HepG2 (cell line): ENCODE results near the gene PSD4. TPM values are rescaled to one million over a fixed set of nuclear protein-coding genes. Genes with fewer than 3 reads are reported as not detected.

Source experiments
- ATF7-NPFF ChIP-seq: sonication (generic); formaldehyde crosslinking; IDR thresholded peaks from 2 replicates; pipeline ENCODE4 v1.8.1; 2023; ENCODE audit warnings: mild to moderate bottlenecking, low read depth, missing genetic modification reagents, moderate library complexity
- CBFB ChIP-seq: sonication (generic); formaldehyde crosslinking; IDR thresholded peaks from 2 replicates; pipeline ENCODE4 v1.4.0; 2020; ENCODE audit warnings: missing genetic modification reagents
- CHCHD3 ChIP-seq: sonication (generic); formaldehyde crosslinking; IDR thresholded peaks from 2 replicates; pipeline ENCODE4 v1.8.0; 2022; ENCODE audit warnings: mild to moderate bottlenecking, missing genetic modification reagents, moderate library complexity
- CREM ChIP-seq, 2 experiments: sonication (generic) in 1 of 2; formaldehyde crosslinking in 1 of 2; IDR thresholded peaks; 2 replicates each; pipeline versions ENCODE4 v1.4.0 to v1.6.1; 2016 to 2020; ENCODE audit warnings: antibody characterized with exemption in 1 of 2, mild to moderate bottlenecking in 1 of 2, missing genetic modification reagents in 1 of 2
- FOXK2 ChIP-seq: fragments of 450-650 bp; IDR thresholded peaks from 2 replicates; pipeline ENCODE4 v1.6.1; 2016
- HNRNPH1 ChIP-seq: fragments of 200-400 bp; formaldehyde crosslinking; optimal IDR thresholded peaks from 2 replicates; pipeline ENCODE3; 2017; ENCODE audit warnings: mild to moderate bottlenecking, low read depth, low read length
- HNRNPK ChIP-seq: fragments of 200-400 bp; formaldehyde crosslinking; IDR thresholded peaks from 2 replicates; pipeline ENCODE4 v1.6.1; 2018; ENCODE audit warnings: low read length, low read depth, moderate library complexity, mild to moderate bottlenecking; ENCODE audit not compliant: poor library complexity, severe bottlenecking
- IKZF5 ChIP-seq: IDR thresholded peaks from 2 replicates; pipeline ENCODE4 v1.6.1; 2018; ENCODE audit warnings: missing genetic modification reagents, mild to moderate bottlenecking, missing compliant biosample characterization
- KMT2A ChIP-seq: sonication (generic); formaldehyde crosslinking; IDR thresholded peaks from 2 replicates; pipeline ENCODE4 v1.4.0; 2020; ENCODE audit warnings: missing genetic modification reagents
- MNT ChIP-seq: fragments of 450-650 bp; IDR thresholded peaks from 2 replicates; pipeline ENCODE4 v1.6.1; 2016
- MTA1 ChIP-seq: sonication (generic); formaldehyde crosslinking; IDR thresholded peaks from 2 replicates; pipeline ENCODE4 v1.4.0; 2020; ENCODE audit warnings: missing genetic modification reagents, mild to moderate bottlenecking, borderline replicate concordance
- PBX3 ChIP-seq: sonication (generic); formaldehyde crosslinking; IDR thresholded peaks from 2 replicates; pipeline ENCODE4 v1.8.1; 2023; ENCODE audit warnings: missing genetic modification reagents, inconsistent platforms, borderline replicate concordance
- REST ChIP-seq, 2 experiments: IDR thresholded peaks; 2 replicates each; pipeline ENCODE4 v1.6.1; 2011 to 2012; ENCODE audit warnings: low read length in 2 of 2, borderline replicate concordance in 1 of 2, low read depth in 1 of 2, mild to moderate bottlenecking in 1 of 2, moderate library complexity in 1 of 2
- TAF1 ChIP-seq: sonication (generic); formaldehyde crosslinking; IDR thresholded peaks from 2 replicates; pipeline ENCODE4 v1.4.0; 2020; ENCODE audit warnings: missing genetic modification reagents
- ZFY ChIP-seq: sonication (generic); formaldehyde crosslinking; IDR thresholded peaks from 2 replicates; pipeline ENCODE4 v1.4.0; 2020; ENCODE audit warnings: missing genetic modification reagents
- ZNF350 ChIP-seq: sonication (generic); formaldehyde crosslinking; IDR thresholded peaks from 2 replicates; pipeline ENCODE4 v1.4.0; 2020; ENCODE audit warnings: mild to moderate bottlenecking, low read depth, missing genetic modification reagents, borderline replicate concordance
- ZNF530 ChIP-seq: sonication (generic); formaldehyde crosslinking; IDR thresholded peaks from 2 replicates; pipeline ENCODE4 v1.5.0; 2020; ENCODE audit warnings: low read depth, mild to moderate bottlenecking, missing genetic modification reagents
- ZNF546 ChIP-seq: sonication (generic); formaldehyde crosslinking; conservative IDR thresholded peaks from 2 replicates; pipeline ENCODE4 v1.8.1; 2023; ENCODE audit warnings: mild to moderate bottlenecking, missing genetic modification reagents
- ZNF605 ChIP-seq: sonication (generic); formaldehyde crosslinking; IDR thresholded peaks from 2 replicates; pipeline ENCODE4 v1.8.0; 2022; ENCODE audit warnings: mild to moderate bottlenecking, missing genetic modification reagents
- ZNF772 ChIP-seq: sonication (generic); formaldehyde crosslinking; IDR thresholded peaks from 2 replicates; pipeline ENCODE4 v1.5.0; 2020; ENCODE audit warnings: mild to moderate bottlenecking, missing genetic modification reagents
- ZNF784 ChIP-seq: sonication (generic); formaldehyde crosslinking; IDR thresholded peaks from 2 replicates; pipeline ENCODE4 v1.5.1; 2020; ENCODE audit warnings: missing genetic modification reagents, mild to moderate bottlenecking, borderline replicate concordance
- polyA plus RNA-seq, 8 experiments: library from polyadenylated mRNA; depleted of rRNA in 3 of 8; stranded (reverse) in 7 of 8; unstranded in 1 of 8; fragments of >200 nt; fragmentation: Illumina TruSeq in 4 of 8; extraction: Trizol in 4 of 8; gene quantifications; 2 replicates each; pipeline versions ENCODE4 v1.2.1 to v1.2.3, GENCODE V29; 2011 to 2016; ENCODE audit warnings: low read depth in 4 of 8, missing spikeins in 1 of 8, mixed read lengths in 1 of 8; ENCODE audit not compliant: insufficient read depth in 1 of 8
- total RNA-seq, 5 experiments: library from RNA; depleted of rRNA; stranded (reverse); fragments of >200 nt; fragmentation: Illumina TruSeq; extraction: Trizol; gene quantifications; 2 replicates each; pipeline ENCODE4 v1.2.3, GENCODE V29; 2016; ENCODE audit warnings: low read depth in 1 of 5

Gene PSD4
- total and polyA plus RNA-seq, 2 of the 13 experiments (the other 11 are each of a cell fraction or from before 2014, with no cell fraction given) = 5.8 to 9.4 TPM

- TF ChIP-seq HNRNPK (no peak), MTA1 (no peak), IKZF5 (CRISPR knock-in tag) (peak; percentile 63; the same call in 1 of the 2 replicates), CHCHD3 (CRISPR knock-in tag) (peak; percentile 60; the same call in 1 of the 2 replicates), CBFB (no peak), ZNF605 (CRISPR knock-in tag) (0 out of 2 replicates have a peak, but pooled peaks have one; percentile 31), ZNF530 (CRISPR knock-in tag) (no peak), KMT2A (CRISPR knock-in tag) (no peak), FOXK2 (no peak), PBX3 (CRISPR knock-in tag) (no peak), ZNF546 (CRISPR knock-in tag) (no peak), CREM (IDR thresholded peaks at IDR 0.05) (no peak), CREM (CRISPR knock-in tag; IDR thresholded peaks at IDR 0.05) (no peak), TAF1 (CRISPR knock-in tag) (no peak), ATF7-NPFF (CRISPR knock-in tag) (0 out of 2 replicates have a peak, but pooled peaks have one; percentile 43), HNRNPH1 (no peak), ZFY (CRISPR knock-in tag) (no peak), MNT (no peak), ZNF784 (CRISPR knock-in tag) (no peak), REST (IDR thresholded peaks at IDR 0.05; ENCODE audit: borderline replicate concordance in 1 of 2, low read depth in 1 of 2, low read length in 2 of 2) (no peak), ZNF772 (CRISPR knock-in tag) (no peak; the same call in 1 of the 2 replicates), ZNF350 (CRISPR knock-in tag) (no peak)
These were observed 75.4 kb downstream of the PSD4 start (continued) for GRCh38 chr2:113248997-113249770.
